Mesendoderm (in vitro differentiated cells): ENCODE data around the gene SPTBN4.
A peak's percentile ranks its signal among the peaks of the same experiment; 100 is the strongest.
"Not testable (repeated sequence)": the region's sequence is repeated elsewhere in the genome, so short reads cannot be mapped to it uniquely, and the experiment has no call there.

Experiments
- DNase-seq: peaks from one replicate; pipeline ENCODE4 v3.0.0; 2013
- H2AK5ac ChIP-seq: 2 replicates; pipeline ENCODE4 v1.6.1; 2013; ENCODE audit warnings: low read length, inconsistent platforms
- H2BK120ac ChIP-seq: 2 replicates; pipeline ENCODE4 v1.6.1; 2013; ENCODE audit warnings: low read depth, mild to moderate bottlenecking, low read length, moderate library complexity, mixed read lengths
- H2BK15ac ChIP-seq: replicated peaks from 2 replicates; pipeline ENCODE4 v1.6.1; 2013; ENCODE audit warnings: low read depth, mild to moderate bottlenecking, moderate library complexity
- H2BK5ac ChIP-seq: 2 replicates; pipeline ENCODE4 v1.6.1; 2013; ENCODE audit warnings: low read length, inconsistent platforms
- H3K18ac ChIP-seq: 2 replicates; pipeline ENCODE4 v1.6.1; 2013; ENCODE audit warnings: mild to moderate bottlenecking, low read length, mixed read lengths
- H3K23ac ChIP-seq: one replicate; pipeline ENCODE4 v1.6.1; 2013; ENCODE audit warnings: low read length
- H3K27ac ChIP-seq: 2 replicates; pipeline ENCODE4 v1.5.1; 2013; ENCODE audit warnings: low read depth, mild to moderate bottlenecking, inconsistent platforms, low read length, moderate library complexity
- H3K27me3 ChIP-seq: 2 replicates; pipeline ENCODE4 v1.6.1; 2013; ENCODE audit warnings: low read length, control low read depth, mild to moderate bottlenecking, inconsistent platforms; ENCODE audit not compliant: insufficient read depth, poor library complexity
- H3K36me3 ChIP-seq: 2 replicates; pipeline ENCODE4 v1.6.1; 2013; ENCODE audit warnings: low read length, inconsistent platforms; ENCODE audit not compliant: control insufficient read depth, insufficient read depth
- H3K4ac ChIP-seq: one replicate; pipeline ENCODE4 v1.6.1; 2013; ENCODE audit warnings: low read depth, mild to moderate bottlenecking, low read length, moderate library complexity
- H3K4me1 ChIP-seq: 2 replicates; pipeline ENCODE4 v1.6.1; 2013; ENCODE audit warnings: low read depth, low read length, inconsistent platforms; ENCODE audit not compliant: control insufficient read depth
- H3K4me2 ChIP-seq: 2 replicates; pipeline ENCODE4 v1.6.1; 2013; ENCODE audit warnings: low read length
- H3K4me3 ChIP-seq: 2 replicates; pipeline ENCODE4 v1.5.1; 2013; ENCODE audit warnings: mild to moderate bottlenecking, low read length
- H3K56ac ChIP-seq: one replicate; pipeline ENCODE4 v1.6.1; 2013; ENCODE audit warnings: low read length
- H3K79me1 ChIP-seq: 2 replicates; pipeline ENCODE4 v1.6.1; 2013; ENCODE audit warnings: low read length, inconsistent platforms
- H3K79me2 ChIP-seq: 2 replicates; pipeline ENCODE4 v1.6.1; 2013; ENCODE audit warnings: mild to moderate bottlenecking, low read length; ENCODE audit not compliant: control insufficient read depth, insufficient read depth
- H3K9ac ChIP-seq: 2 replicates; pipeline ENCODE4 v1.6.1; 2013; ENCODE audit warnings: low read length, inconsistent platforms
- H4K5ac ChIP-seq: one replicate; pipeline ENCODE4 v1.6.1; 2013; ENCODE audit warnings: low read length
- H4K8ac ChIP-seq: one replicate; pipeline ENCODE4 v1.6.1; 2013; ENCODE audit warnings: low read depth, mild to moderate bottlenecking, control low read depth, low read length, moderate library complexity
- WGBS: extraction: QIAGEN DNeasy Blood & Tissue Kit; methylation state at CpG from one replicate; pipeline ENCODE4 v1.1.7; 2013; ENCODE audit warnings: low lambda C conversion rate, missing lambda C conversion rate; ENCODE audit not compliant: insufficient coverage; ENCODE audit errors: extremely low coverage; 5-methylcytosine and 5-hydroxymethylcytosine counted together

Gene SPTBN4

GRCh38 chr19:40547190-40547589 is 80.4 kb downstream of the SPTBN4 start:
- H3K79me2 ChIP-seq, H3K18ac ChIP-seq, H3K4me3 ChIP-seq, H3K9ac ChIP-seq, H2BK5ac ChIP-seq, H3K27me3 ChIP-seq, H3K4me2 ChIP-seq, H2BK15ac ChIP-seq, H3K56ac ChIP-seq, H2BK120ac ChIP-seq, H3K79me1 ChIP-seq, H3K23ac ChIP-seq, H3K4ac ChIP-seq, DNase-seq, H3K27ac ChIP-seq, H4K5ac ChIP-seq, H2AK5ac ChIP-seq, H3K36me3 ChIP-seq, H3K4me1 ChIP-seq, H4K8ac ChIP-seq: not testable (repeated sequence)
- no CpG with 5 or more reads among the region's 4 CpGs for WGBS

GRCh38 chr19:40547836-40548235 is 81.0 kb downstream of the SPTBN4 start:
- no peaks in the 10 kb centered on the region for H3K79me2 ChIP-seq
- WGBS: no CpG with 5 or more reads among the region's 1 CpG

GRCh38 chr19:40549007-40549708 is 82.4 kb downstream of the SPTBN4 start:
- H3K23ac ChIP-seq: no peak overlapping the region
- no peaks in the 10 kb centered on the region for H3K79me2 ChIP-seq
- no peak overlapping the region for H3K4ac ChIP-seq
- H2BK120ac ChIP-seq: no peak overlapping the region
- no peak overlapping the region for H2AK5ac ChIP-seq
- no peak overlapping the region for H2BK5ac ChIP-seq
- H3K36me3 ChIP-seq: no peaks in the 10 kb centered on the region
- no peaks in the 10 kb centered on the region for H3K4me1 ChIP-seq
- peak overlapping the region; percentile 18 for H3K4me2 ChIP-seq
- DNase-seq: peak; percentile 91
- H3K56ac ChIP-seq: no peak overlapping the region
- no peak overlapping the region for H2BK15ac ChIP-seq
- no peak overlapping the region for H4K8ac ChIP-seq
- no peak overlapping the region for H3K18ac ChIP-seq
- H3K4me3 ChIP-seq: no peak overlapping the region
- no peaks in the 10 kb centered on the region for H3K79me1 ChIP-seq
- H4K5ac ChIP-seq: no peak overlapping the region
- no CpG with 5 or more reads among the region's 43 CpGs for WGBS
- peak overlapping the region; percentile 17 for H3K9ac ChIP-seq
- H3K27me3 ChIP-seq: peaks cover 7% of the 10 kb centered on the region
- H3K27ac ChIP-seq: no peak overlapping the region

More at GRCh38 chr19:40547836-40548235, 81.0 kb downstream of the SPTBN4 start:
- H3K23ac ChIP-seq: no peak overlapping the region
- no peak for DNase-seq
- H2AK5ac ChIP-seq: no peak overlapping the region
- no peak overlapping the region for H2BK15ac ChIP-seq
- H4K5ac ChIP-seq: no peak overlapping the region
- no peak overlapping the region for H3K18ac ChIP-seq
- H3K4me2 ChIP-seq: no peak overlapping the region
- no peak overlapping the region for H3K4me3 ChIP-seq
- H3K79me1 ChIP-seq: no peaks in the 10 kb centered on the region
- peaks cover 2% of the 10 kb centered on the region for H3K27me3 ChIP-seq
- H3K9ac ChIP-seq: no peak overlapping the region
- no peak overlapping the region for H4K8ac ChIP-seq
- H3K36me3 ChIP-seq: no peaks in the 10 kb centered on the region
- no peak overlapping the region for H3K4ac ChIP-seq
- no peak overlapping the region for H2BK120ac ChIP-seq
- H3K27ac ChIP-seq: no peak overlapping the region
- no peak overlapping the region for H2BK5ac ChIP-seq
- H3K56ac ChIP-seq: no peak overlapping the region
- no peaks in the 10 kb centered on the region for H3K4me1 ChIP-seq

DNA sequence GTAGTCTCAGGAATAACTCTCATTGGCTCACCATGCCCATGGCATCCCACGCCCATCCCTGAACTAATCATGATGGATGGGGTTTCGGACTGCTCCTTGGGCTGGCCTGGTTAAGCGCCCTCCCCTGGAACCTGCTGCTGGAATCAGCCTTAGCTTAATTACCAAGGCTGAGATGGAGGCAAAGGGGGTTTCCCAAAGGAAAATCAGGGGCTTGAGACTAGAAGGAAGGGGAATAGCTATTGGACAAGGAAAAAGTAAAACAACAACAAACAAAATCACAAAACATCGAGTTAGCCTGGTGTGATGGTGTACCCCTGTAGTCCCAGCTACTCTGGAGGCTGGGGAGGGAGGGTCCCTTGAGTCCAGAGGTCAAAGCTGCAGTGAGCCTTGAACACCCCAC is 84.2 kb downstream of the SPTBN4 start:
- no peak overlapping the region for H4K5ac ChIP-seq
- H2BK15ac ChIP-seq: no peak overlapping the region
- no peak overlapping the region for H2BK5ac ChIP-seq
- H4K8ac ChIP-seq: no peak overlapping the region
- H3K36me3 ChIP-seq: no peaks in the 10 kb centered on the region
- H3K79me2 ChIP-seq: no peaks in the 10 kb centered on the region
- H3K56ac ChIP-seq: no peak overlapping the region
- no peak overlapping the region for H2BK120ac ChIP-seq
- no peak overlapping the region for H3K4ac ChIP-seq
- DNase-seq: no peak
- no peak overlapping the region for H2AK5ac ChIP-seq
- no peak overlapping the region for H3K18ac ChIP-seq
- no peak overlapping the region for H3K23ac ChIP-seq
- peaks cover 16% of the 10 kb centered on the region for H3K27me3 ChIP-seq
- no CpG with 5 or more reads among the region's 4 CpGs for WGBS
- H3K79me1 ChIP-seq: no peaks in the 10 kb centered on the region
- no peak overlapping the region for H3K4me2 ChIP-seq
- H3K4me1 ChIP-seq: no peaks in the 10 kb centered on the region
- no peak overlapping the region for H3K27ac ChIP-seq
- no peak overlapping the region for H3K9ac ChIP-seq
- H3K4me3 ChIP-seq: no peak overlapping the region

DNA sequence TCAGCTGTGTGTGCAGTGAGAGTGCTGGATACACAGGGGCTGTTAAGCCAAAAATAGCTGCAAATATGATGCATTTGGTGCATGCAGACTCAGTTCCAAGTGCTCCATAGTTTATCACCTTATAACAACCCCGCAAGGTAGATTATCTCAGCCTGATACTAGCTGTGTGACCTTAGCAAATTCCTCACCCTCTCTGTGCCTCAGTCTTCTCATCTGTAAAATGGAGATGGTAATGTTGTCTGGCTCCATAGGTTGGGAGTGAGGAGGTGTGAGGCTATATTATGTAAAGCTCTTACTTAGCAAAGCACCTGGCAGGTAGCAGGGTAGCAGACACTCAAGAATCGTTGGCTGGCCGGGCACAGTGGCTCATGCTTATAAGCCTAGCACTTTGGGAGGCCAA is 86.0 kb downstream of the SPTBN4 start:
- Histone ChIP-seq H3K56ac (no peak overlapping the region), H3K4me1 (no peaks in the 10 kb centered on the region), H3K36me3 (no peaks in the 10 kb centered on the region), H3K18ac (no peak overlapping the region), H3K9ac (no peak overlapping the region), H4K8ac (no peak overlapping the region), H2BK120ac (no peak overlapping the region), H3K79me1 (no peaks in the 10 kb centered on the region), H3K4me2 (no peak overlapping the region), H3K23ac (no peak overlapping the region), H3K79me2 (no peaks in the 10 kb centered on the region), H2BK15ac (no peak overlapping the region), H3K27me3 (peaks cover 16% of the 10 kb centered on the region), H3K27ac (no peak overlapping the region), H2BK5ac (no peak overlapping the region), H2AK5ac (no peak overlapping the region), H3K4ac (no peak overlapping the region), H4K5ac (no peak overlapping the region), H3K4me3 (no peak overlapping the region)
- no peak for DNase-seq
- no CpG with 5 or more reads among the region's 3 CpGs for WGBS
